ENCODE data around the gene MSI2.

DNA sequence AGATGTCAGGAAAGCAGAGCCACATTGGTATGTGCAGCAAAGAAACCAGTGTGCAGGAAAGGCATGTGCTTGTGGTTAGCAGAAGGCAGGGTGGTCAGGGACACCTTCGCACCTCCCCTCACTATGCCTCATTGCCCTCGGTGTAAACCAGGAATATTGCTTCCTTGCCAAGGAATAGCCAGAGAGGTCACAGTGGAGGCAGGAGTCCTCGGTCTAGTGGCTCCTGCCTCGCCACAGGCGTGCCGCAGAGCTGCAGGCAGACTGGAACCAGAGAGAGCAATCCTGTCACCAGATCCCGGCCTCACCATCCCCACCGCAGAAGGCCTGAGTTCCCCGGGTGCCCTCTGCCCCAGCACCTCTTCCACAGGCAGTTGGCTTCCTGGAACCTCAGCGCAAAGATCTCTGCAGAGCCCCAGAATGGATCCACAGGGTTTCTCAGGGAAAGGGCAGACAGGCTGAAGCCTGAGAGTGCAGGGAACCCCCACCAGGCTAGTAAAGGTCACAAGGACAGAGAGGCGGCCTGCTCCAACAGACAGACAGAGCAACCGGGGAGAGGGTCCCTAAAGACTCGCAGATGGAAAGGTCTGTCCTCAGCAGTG, 467.2 kb downstream of the MSI2 start:
- TF ChIP-seq, protein P1, sequence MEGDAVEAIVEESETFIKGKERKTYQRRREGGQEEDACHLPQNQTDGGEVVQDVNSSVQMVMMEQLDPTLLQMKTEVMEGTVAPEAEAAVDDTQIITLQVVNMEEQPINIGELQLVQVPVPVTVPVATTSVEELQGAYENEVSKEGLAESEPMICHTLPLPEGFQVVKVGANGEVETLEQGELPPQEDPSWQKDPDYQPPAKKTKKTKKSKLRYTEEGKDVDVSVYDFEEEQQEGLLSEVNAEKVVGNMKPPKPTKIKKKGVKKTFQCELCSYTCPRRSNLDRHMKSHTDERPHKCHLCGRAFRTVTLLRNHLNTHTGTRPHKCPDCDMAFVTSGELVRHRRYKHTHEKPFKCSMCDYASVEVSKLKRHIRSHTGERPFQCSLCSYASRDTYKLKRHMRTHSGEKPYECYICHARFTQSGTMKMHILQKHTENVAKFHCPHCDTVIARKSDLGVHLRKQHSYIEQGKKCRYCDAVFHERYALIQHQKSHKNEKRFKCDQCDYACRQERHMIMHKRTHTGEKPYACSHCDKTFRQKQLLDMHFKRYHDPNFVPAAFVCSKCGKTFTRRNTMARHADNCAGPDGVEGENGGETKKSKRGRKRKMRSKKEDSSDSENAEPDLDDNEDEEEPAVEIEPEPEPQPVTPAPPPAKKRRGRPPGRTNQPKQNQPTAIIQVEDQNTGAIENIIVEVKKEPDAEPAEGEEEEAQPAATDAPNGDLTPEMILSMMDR (IDR thresholded peaks at IDR 0.05), result no peak
- TF ChIP-seq POLR2A (IDR thresholded peaks at IDR 0.05), result no peak

Measured in adrenal gland (tissue), 5 donors.